ENCODE results near the gene ENTHD1. TPM values are rescaled to one million over a fixed set of nuclear protein-coding genes. Genes with fewer than 3 reads are reported as not detected.

ENTHD1 gene
- total RNA-seq, 1 experiment from 2014 or later: not detected

DNA sequence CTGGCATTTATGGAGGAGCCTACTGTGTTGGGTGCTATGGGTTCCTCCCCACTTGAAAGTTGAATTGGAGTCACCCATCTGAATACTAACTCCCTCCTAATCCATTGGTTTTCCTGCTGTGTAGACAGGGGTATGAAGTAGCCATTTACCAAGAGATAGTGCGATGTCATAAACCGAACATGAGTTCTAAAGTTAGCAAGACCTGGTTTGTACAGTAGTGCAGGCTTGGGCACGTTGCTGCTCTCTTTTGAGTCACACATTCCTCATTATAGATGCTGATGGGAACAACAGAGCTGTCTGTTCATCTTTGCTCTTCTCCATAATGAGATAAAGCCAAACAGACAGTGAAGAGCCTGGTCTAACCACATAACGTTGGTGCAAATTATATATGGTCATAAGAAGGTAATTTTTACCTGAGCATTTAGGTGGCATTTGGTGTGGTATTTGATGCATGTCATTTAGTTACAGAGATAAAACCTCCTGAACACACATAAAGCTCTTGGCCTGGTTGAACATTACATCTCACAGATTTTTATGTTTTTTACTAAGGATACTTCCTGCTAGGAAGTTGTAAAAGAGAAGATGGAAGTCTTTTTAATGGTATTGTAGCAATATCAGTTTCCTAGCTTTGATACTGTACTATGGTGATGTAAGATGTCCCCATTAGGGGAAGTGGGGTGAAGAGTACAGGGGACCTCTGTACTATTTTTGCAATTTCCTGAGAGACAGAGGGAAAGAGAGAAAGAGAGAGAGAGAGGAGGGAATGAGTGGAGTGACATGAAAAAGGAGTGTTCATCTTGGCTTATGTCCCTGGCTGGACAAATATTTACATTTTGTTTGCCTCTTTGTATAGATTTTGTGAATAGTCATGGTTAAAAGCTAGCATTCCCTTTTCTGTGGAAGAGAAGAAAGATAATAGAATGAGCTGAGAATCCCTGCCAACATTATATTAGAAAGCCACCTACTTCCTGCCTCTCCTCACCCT is 35.3 kb upstream of the ENTHD1 start:
- Histone ChIP-seq H3K27me3 (peaks cover 4% of the 10 kb centered on the region), H3K4me3 (no peak overlapping the region), H3K36me3 (no peaks in the 10 kb centered on the region), H3K9me3 (no peaks in the 10 kb centered on the region)
- DNase-seq: no peak

DNA sequence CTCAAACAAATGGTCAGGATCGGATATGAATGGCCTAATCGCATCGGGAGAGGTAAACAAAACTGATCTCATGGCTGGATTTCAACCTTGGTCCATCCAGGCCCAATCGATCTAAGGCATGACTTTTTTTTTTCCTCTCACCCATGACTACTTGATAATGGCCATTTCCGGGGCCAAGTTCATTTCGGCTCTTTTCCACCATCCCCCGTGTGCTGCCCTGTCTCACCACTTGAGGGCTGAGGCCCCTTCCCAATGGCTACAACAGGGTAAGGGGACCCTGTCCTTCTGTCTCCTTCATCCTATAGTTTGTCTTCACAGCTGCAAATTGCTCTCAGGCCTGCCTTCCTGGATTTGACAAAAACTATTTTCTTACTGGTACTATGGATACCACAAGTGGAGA is 34.0 kb upstream of the ENTHD1 start:
- DNase-seq: no peak
- Histone ChIP-seq H3K4me3 (no peak overlapping the region), H3K9me3 (no peaks in the 10 kb centered on the region), H3K36me3 (no peaks in the 10 kb centered on the region), H3K27me3 (peaks cover 6% of the 10 kb centered on the region)

DNA sequence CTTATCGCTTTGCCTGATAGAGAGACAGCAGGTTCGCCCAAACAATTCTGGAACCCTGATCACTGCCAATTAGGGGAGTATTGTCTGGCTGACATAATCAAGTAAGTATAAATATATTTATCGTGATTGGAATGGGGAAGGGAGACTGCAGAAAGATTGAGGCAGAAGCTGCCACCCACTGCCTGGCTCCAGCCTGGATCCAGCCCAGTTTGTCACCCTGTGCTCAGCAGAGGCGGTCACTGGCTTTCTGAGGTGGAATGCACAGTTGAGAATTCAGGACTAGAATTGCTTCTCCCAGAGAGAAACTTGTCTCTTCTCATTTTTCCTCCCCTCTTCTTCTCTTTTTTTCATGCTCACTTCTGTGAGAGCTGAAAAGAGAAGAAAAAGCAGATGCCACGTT is 33.2 kb upstream of the ENTHD1 start:
- Histone ChIP-seq H3K4me3 (no peak overlapping the region), H3K9me3 (no peaks in the 10 kb centered on the region), H3K27me3 (peaks cover 9% of the 10 kb centered on the region), H3K36me3 (no peaks in the 10 kb centered on the region)
- DNase-seq: no peak

DNA sequence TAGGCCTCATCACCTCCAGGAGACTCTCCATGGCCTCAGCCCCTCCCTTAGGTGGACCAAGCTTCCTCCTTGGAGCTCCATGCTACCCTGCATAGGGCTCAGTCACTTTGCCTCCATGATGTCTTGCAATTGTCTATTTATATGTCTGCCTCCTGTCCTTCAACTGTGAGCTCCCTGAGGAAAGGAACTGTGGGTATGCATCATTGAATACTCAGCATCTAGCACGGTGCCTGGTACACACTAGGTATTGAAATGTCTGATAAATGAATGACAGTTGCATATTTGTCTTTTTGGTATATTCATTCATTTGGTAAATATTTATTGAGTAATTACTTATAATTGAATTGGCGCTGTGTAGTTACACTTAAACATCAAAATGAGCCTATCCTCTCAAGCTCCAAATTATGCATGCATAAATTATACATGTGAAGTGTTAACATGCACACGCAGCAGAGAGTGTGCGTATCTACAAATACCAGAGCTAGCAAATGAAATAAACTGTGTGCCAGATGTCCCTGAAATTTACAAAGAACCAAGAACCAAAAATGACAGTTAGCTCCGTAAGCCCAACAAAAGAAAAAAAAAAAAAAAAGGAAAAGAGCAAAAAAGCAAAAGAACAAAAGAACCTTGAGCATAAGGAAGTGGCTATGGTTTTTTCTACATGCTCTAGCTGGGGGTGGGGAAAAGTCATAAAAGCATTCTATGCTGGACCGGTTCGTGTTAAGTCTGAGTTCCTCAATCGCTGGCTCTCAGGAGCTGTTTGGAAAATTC is 32.5 kb upstream of the ENTHD1 start:
- Histone ChIP-seq H3K4me3 (no peak overlapping the region), H3K36me3 (no peaks in the 10 kb centered on the region), H3K9me3 (no peaks in the 10 kb centered on the region), H3K27me3 (peaks cover 12% of the 10 kb centered on the region)
- DNase-seq: no peak

DNA sequence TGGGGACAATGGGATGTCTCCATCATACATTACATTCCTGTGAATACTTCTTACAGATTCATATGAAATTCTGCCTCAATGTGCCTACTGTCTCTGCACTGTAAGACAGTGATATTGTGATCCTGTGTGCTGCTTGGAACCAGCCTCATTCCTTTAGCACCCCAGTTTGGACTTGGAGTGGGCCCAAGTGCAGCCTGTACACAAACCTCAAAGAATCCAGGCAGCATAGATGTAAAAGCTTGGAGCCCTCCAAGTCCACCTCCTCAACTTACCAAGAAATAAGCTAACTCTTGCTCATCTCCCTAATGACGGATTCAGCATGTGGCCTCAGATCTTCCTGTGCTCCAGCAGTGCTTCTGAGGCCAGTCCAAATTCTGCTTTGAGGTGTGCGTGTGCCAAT is 31.7 kb upstream of the ENTHD1 start:
- Histone ChIP-seq H3K27me3 (peaks cover 10% of the 10 kb centered on the region), H3K9me3 (no peaks in the 10 kb centered on the region), H3K36me3 (no peaks in the 10 kb centered on the region), H3K4me3 (no peak overlapping the region)
- no peak for DNase-seq

DNA sequence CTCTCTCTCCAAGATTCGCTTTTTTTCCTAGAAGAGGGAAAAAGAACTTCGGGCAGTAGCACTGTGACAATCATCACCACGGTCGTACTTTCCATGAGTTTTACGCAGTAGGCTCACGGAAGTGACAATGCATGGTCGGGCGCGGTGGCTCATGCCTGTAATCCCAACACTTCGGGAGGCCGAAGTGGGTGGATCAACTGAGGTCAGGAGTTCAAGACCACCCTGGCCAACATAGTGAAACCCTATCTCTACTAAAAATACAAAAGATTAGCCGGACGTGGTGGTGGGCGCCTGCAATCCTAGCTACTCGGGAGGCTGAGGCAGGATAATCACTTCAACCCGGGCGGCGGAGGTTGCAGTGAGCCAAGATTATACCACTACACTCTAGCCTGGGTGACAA is 30.7 kb upstream of the ENTHD1 start:
- Histone ChIP-seq H3K4me3 (no peak overlapping the region), H3K36me3 (no peaks in the 10 kb centered on the region), H3K27me3 (peaks cover 7% of the 10 kb centered on the region), H3K9me3 (no peaks in the 10 kb centered on the region)
- no peak for DNase-seq

DNA sequence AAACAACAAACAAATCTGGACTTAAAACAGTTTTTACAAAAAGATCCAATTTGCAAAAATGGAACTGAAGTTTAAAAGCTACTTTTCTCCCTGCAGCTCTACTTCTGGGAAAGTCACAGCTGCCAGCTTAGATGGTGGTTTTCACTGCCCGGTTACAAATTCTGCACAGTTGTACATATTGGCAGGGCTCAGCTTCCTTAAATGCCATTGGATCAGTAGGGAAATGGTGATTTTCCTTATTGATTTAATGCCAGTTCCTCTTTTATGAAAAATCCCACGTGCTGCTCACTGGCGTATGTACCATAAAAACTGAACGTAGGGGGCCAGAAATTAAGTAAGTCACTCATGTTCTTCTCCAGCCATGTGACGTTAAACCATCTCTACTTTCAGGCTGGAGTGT is 30.1 kb upstream of the ENTHD1 start:
- no peak for DNase-seq
- no peak overlapping the region for H3K4me3 ChIP-seq
- no peaks in the 10 kb centered on the region for H3K36me3 ChIP-seq
- H3K27me3 ChIP-seq: peaks cover 7% of the 10 kb centered on the region
- H3K9me3 ChIP-seq: no peaks in the 10 kb centered on the region

DNA sequence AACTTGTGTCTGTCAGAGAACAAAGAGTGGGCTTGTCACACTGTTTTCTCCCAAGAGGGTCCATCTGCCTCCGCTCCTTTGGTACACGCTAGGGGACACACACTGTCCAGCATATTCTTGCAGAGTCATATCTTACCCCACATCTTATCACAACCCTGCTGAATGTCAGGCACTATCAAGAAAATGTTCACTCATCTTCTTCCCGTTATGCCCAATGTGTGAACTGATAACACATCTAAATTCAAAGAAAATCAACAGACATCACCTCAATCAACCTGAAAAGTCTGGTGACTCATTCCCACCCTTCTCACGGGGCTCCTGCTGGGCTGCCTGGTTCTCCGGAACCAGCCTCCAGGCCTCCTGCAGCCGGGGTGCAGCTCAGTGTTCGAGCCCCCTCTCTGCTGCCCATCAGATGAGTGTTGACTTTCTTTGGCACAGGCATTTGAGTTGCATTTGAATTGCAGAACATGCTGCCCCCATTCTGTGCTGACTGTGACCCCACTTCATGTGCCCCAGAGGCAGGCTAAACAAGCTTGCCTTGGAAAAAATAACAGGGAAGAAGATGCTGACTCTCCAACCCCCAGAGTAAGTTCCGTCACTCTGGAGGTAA is 26.7 kb upstream of the ENTHD1 start:
- Histone ChIP-seq H3K36me3 (no peaks in the 10 kb centered on the region), H3K27me3 (peaks cover 7% of the 10 kb centered on the region), H3K4me3 (no peak overlapping the region), H3K9me3 (no peaks in the 10 kb centered on the region)
- no peak for DNase-seq

DNA sequence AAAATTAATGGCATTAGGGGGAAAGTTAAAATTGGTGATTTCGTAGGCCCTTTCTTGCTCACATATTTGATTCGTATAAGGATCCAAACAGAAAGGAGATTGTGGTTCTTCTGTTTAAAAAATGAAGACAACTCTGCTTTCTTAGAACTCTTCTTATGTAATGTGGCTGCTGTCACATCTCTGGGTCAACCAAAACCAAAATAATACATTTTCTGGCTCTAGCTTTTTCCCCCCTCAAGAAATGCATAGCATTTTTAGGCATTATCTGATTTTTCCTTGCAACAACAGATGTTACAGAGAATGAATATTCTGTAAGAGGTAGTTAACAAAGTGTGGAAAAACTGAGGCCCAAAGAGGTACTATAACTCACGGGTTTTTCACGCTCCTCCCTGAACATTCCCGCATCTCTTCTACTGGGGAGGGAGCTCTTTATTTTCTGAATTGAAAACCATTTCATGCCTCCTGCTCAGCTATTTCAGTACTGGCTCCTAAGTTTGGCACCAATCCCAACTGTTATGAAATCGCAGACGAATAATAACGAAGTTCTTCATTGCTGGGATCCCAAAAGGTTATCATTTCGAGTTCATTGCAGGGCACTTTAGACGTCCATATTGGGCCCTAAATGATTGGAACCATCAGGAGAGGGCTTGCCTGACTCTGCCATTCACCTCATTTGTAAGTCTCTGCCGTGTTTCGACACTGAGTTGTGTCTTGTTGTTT is 24.4 kb upstream of the ENTHD1 start:
- Histone ChIP-seq H3K4me3 (no peak overlapping the region), H3K9me3 (no peaks in the 10 kb centered on the region), H3K27me3 (peaks cover 5% of the 10 kb centered on the region), H3K36me3 (no peaks in the 10 kb centered on the region)
- no peak for DNase-seq

DNA sequence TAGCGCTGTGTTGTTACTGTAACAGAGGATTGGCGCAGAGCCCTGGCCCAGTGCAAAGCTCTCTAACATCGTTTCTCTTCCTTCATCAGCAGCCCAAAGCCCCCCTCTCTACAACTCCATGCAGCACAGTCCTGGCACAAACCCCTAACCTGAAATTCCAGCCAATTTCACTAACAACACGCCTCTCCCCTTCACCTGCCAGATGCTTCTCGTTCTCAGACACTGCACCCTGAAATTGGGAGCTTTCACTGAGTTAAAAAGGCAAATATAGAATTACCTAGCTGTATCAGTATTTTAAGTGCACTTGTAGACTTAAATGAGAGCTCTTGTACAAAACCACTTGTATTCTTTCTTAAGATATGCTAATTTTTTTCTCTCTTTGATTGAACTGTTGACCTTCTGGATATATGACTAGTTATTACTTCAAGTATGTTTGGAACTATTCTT is 23.7 kb upstream of the ENTHD1 start:
- no peaks in the 10 kb centered on the region for H3K9me3 ChIP-seq
- H3K27me3 ChIP-seq: peaks cover 5% of the 10 kb centered on the region
- no peak overlapping the region for H3K4me3 ChIP-seq
- no peak for DNase-seq
- no peaks in the 10 kb centered on the region for H3K36me3 ChIP-seq

DNA sequence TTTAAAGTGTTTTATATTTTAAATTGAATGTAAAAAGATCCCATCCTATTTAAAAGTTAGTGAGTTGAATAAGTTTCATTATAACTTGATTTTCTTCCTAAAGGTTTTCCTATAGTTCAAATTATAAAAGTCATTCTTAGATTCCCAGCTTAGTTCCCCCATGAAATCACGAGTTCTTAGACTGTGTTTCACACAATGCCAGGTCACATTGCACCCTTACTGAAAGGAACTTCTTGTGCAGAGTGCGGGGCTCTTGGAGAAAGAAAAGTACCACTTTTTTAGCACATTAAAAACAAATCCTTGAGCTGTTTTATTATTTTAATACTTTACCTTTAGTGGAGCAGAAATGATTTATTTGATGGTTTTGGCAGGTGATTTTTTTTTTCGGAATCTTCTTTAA is 22.9 kb upstream of the ENTHD1 start:
- DNase-seq: no peak
- no peaks in the 10 kb centered on the region for H3K36me3 ChIP-seq
- H3K27me3 ChIP-seq: peaks cover 2% of the 10 kb centered on the region
- H3K9me3 ChIP-seq: no peaks in the 10 kb centered on the region
- H3K4me3 ChIP-seq: no peak overlapping the region

DNA sequence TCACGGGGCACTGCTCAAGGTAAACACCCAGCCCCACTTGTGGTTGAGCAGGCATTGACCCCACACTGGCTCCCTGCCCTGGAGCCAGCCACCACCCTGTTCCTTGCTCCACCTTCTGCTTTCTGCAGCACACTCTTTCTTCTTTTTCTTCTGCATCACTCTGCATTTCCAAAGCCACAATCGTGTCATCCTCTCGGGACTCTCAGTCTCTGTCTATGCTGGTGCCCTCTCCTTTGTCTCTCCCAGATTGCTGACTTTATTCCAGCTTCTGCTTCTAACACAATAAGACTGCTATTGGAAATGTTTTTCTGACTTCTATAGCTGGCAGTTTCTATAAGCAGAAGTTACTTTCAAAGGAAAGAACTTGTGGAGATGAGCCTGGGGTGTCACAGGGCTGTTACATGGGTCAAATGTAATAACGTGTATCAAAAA is 21.8 kb upstream of the ENTHD1 start:
- no peak overlapping the region for H3K4me3 ChIP-seq
- no peaks in the 10 kb centered on the region for H3K9me3 ChIP-seq
- DNase-seq: no peak
- H3K27me3 ChIP-seq: no peaks in the 10 kb centered on the region; the same call in 1 of the 2 replicates
- H3K36me3 ChIP-seq: no peaks in the 10 kb centered on the region

DNA sequence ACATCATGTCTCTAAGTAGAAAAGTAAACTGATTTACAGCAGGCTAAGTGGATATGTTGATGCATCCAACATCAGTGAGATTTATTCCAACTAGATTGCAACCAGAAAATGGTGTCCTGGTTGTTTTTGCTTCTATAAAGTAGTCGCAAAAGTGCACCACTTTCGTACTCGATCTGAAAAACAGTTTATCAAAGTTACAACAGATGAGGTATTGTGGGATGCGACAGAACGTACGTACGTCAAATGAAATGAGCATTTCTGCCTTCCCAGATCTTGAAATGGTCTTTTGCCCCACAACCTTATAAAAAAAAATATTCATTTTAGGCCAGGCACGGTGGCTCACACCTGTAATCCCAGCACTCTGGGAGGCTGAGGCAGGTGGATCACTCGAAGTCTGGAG is 21.0 kb upstream of the ENTHD1 start:
- Histone ChIP-seq H3K36me3 (no peaks in the 10 kb centered on the region), H3K9me3 (no peaks in the 10 kb centered on the region), H3K27me3 (no peaks in the 10 kb centered on the region; the same call in 1 of the 2 replicates), H3K4me3 (no peak overlapping the region)
- no peak for DNase-seq

DNA sequence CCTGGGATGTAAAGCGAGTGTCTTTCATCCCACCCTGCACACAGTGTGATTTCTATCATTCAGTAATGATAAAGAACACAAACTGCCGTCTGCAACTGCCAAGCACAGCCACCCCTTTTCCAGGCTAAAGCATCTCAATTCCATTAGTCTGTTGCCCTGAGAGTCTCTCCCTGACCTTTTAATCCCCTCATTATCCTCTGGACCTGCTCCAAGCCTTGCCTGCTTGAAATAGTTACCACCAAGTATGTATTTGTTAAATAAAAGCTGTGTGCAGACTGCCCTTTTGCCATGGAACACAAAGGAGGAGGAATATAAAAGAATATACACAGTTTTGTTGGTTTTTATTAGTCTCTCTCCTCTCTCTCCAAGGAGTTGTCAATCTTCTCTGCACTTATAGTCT is 20.3 kb upstream of the ENTHD1 start:
- H3K4me3 ChIP-seq: no peak overlapping the region
- no peaks in the 10 kb centered on the region; the same call in 1 of the 2 replicates for H3K27me3 ChIP-seq
- no peaks in the 10 kb centered on the region for H3K36me3 ChIP-seq
- no peak for DNase-seq
- no peaks in the 10 kb centered on the region for H3K9me3 ChIP-seq

DNA sequence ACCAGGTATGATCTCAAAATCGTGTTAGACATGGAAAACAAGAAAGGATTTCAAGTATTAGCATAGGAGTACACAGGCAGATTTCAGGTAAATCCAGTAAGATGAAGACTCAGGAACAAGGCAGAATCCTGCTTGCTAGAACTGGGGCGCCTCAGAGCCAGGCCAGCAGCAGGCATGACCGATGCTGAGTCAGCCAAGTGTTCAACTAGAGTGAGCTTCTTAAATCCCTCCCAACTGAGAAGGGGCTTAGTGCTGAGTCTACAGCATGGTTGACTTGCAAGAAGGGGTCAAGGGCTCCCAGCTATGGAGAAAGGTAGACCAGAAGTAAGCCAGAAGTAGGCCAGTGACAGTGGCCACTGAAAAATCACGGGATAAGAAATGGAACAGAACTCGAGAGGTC is 19.8 kb upstream of the ENTHD1 start:
- Histone ChIP-seq H3K36me3 (no peaks in the 10 kb centered on the region), H3K4me3 (no peak overlapping the region), H3K27me3 (no peaks in the 10 kb centered on the region; the same call in 1 of the 2 replicates), H3K9me3 (no peaks in the 10 kb centered on the region)
- no peak for DNase-seq

DNA sequence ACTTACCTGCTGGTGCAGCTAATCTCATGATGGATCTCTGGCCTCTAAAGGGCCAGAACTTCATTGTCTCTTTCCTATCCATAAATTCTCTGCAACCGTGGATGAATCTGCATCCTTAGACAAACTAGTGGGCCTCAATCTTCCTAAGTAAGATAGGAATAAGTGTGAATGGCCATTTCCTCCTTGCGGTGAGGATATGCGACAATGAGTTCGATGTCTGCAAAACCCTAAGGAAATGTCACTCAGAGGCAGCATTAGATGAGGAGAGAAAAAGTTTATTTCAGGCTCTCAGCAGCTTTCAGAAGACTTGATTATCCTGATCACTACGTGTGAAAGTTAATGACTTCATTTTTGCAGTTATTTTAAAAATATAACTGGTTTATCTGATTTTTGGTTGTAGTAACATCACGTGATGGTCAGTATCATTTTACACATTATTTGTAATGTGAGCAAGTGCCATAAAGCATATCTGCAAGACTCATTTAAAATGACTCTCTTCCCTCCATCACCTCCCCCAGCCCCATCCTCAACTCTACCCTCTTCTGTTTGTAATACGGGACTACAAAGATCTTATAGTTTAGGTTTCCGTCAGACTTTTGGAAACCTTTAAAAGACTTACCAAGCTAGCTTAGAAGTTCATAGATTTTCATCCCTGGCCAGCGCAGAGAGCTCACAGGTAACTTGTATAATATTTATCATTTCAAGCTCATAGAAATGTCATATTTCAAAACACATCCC is 17.5 kb upstream of the ENTHD1 start:
- Histone ChIP-seq H3K4me3 (no peak overlapping the region), H3K36me3 (no peaks in the 10 kb centered on the region), H3K9me3 (no peaks in the 10 kb centered on the region), H3K27me3 (no peaks in the 10 kb centered on the region; the same call in 1 of the 2 replicates)
- DNase-seq: no peak
